Right atrium auricular region (tissue), 2 donors: ENCODE data around the gene BCAP31. TPM values are rescaled to one million over a fixed set of nuclear protein-coding genes. Genes with fewer than 3 reads are reported as not detected.

Source experiments
- DNase-seq: peaks from one replicate; pipeline ENCODE4 v3.0.0-alpha.2; 2019; ENCODE audit warnings: low spot score
- H3K27ac ChIP-seq, 2 donors: fragments of 200-600 bp; sonication (generic); 1 replicate in 1 of 2; 2 replicates in 1 of 2; pipeline ENCODE4 v1.5.1; 2016 to 2019
- H3K27me3 ChIP-seq, 2 donors: fragments of 200-600 bp; sonication (generic); one replicate each; pipeline versions ENCODE4 v1.5.1 to v1.6.0; 2017 to 2019
- H3K36me3 ChIP-seq: fragments of 200-600 bp; sonication (generic); one replicate; pipeline ENCODE4 v1.5.1; 2016
- H3K4me1 ChIP-seq, 2 donors: fragments of 200-600 bp; sonication (generic); one replicate each; pipeline versions ENCODE4 v1.5.1 to v1.6.0; 2017 to 2019
- H3K4me3 ChIP-seq, 2 donors: fragments of 200-600 bp; sonication (generic); 1 replicate in 1 of 2; 2 replicates in 1 of 2; pipeline ENCODE4 v1.5.1; 2017 to 2019; ENCODE audit warnings: mild to moderate bottlenecking in 1 of 2, moderate library complexity in 1 of 2
- H3K9me3 ChIP-seq, 2 donors: fragments of 200-600 bp; sonication (generic); one replicate each; pipeline ENCODE4 v1.5.1; 2019
- total RNA-seq, 2 donors: library from RNA; depleted of rRNA; stranded (reverse); fragments of >200 nt; gene quantifications; one replicate each; pipeline ENCODE4 v1.1.0, GENCODE V29; 2016
- TF ChIP-seq, protein P1 (sequence below), 2 donors: fragments of 200-600 bp; sonication (generic); IDR thresholded peaks; one replicate each; pipeline ENCODE4 v1.5.1; 2019; ENCODE audit warnings: antibody characterized with exemption in 2 of 2

Gene BCAP31
- total RNA-seq, 2 donors from 2014 or later, result 86.3 to 109 TPM

GRCh38 chrX:153689654-153690465 is 34.3 kb downstream of the BCAP31 start:
- Histone ChIP-seq H3K4me3 (peak overlapping the region; percentile 45 to 55), H3K27ac (peak overlapping the region; percentile 72 to 88), H3K9me3 (no peaks in the 10 kb centered on the region), H3K4me1 (peaks cover 0 to 6% of the 10 kb centered on the region in 2 donors), H3K27me3 (no peaks in the 10 kb centered on the region), H3K36me3 (peaks cover 10% of the 10 kb centered on the region)
- TF ChIP-seq, protein P1, sequence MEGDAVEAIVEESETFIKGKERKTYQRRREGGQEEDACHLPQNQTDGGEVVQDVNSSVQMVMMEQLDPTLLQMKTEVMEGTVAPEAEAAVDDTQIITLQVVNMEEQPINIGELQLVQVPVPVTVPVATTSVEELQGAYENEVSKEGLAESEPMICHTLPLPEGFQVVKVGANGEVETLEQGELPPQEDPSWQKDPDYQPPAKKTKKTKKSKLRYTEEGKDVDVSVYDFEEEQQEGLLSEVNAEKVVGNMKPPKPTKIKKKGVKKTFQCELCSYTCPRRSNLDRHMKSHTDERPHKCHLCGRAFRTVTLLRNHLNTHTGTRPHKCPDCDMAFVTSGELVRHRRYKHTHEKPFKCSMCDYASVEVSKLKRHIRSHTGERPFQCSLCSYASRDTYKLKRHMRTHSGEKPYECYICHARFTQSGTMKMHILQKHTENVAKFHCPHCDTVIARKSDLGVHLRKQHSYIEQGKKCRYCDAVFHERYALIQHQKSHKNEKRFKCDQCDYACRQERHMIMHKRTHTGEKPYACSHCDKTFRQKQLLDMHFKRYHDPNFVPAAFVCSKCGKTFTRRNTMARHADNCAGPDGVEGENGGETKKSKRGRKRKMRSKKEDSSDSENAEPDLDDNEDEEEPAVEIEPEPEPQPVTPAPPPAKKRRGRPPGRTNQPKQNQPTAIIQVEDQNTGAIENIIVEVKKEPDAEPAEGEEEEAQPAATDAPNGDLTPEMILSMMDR (IDR thresholded peaks at IDR 0.05), result no peak
- DNase-seq, result no peak

GRCh38 chrX:153688911-153689590 is 35.1 kb downstream of the BCAP31 start:
- H3K27ac ChIP-seq, result peak overlapping the region; percentile 72 to 88
- H3K4me3 ChIP-seq, result peak overlapping the region; percentile 45 to 55
- peaks cover 5% of the 10 kb centered on the region for H3K36me3 ChIP-seq
- DNase-seq, result no peak
- H3K4me1 ChIP-seq, result peaks cover 0 to 6% of the 10 kb centered on the region in 2 donors
- no peaks in the 10 kb centered on the region for H3K9me3 ChIP-seq
- TF ChIP-seq, protein P1 (IDR thresholded peaks at IDR 0.05), result no peak
- no peaks in the 10 kb centered on the region for H3K27me3 ChIP-seq

DNA sequence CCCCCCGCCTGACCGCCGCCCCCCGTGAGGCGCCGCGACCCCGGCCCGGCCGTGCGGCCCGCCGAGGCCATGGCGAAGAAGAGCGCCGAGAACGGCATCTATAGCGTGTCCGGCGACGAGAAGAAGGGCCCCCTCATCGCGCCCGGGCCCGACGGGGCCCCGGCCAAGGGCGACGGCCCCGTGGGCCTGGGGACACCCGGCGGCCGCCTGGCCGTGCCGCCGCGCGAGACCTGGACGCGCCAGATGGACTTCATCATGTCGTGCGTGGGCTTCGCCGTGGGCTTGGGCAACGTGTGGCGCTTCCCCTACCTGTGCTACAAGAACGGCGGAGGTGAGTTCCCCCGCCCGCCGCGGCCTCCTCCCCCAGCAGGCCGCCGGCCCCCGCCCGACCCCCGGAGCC is 35.7 kb downstream of the BCAP31 start:
- H3K36me3 ChIP-seq, result no peaks in the 10 kb centered on the region
- H3K27me3 ChIP-seq, result no peaks in the 10 kb centered on the region
- peak overlapping the region; percentile 45 to 55 for H3K4me3 ChIP-seq
- no peaks in the 10 kb centered on the region for H3K9me3 ChIP-seq
- peak overlapping the region; percentile 72 to 88 for H3K27ac ChIP-seq
- H3K4me1 ChIP-seq, result peaks cover 0 to 6% of the 10 kb centered on the region in 2 donors
- TF ChIP-seq, protein P1 (IDR thresholded peaks at IDR 0.05), result no peak
- no peak for DNase-seq

GRCh38 chrX:153688071-153688470 is 36.1 kb downstream of the BCAP31 start:
- TF ChIP-seq, protein P1 (IDR thresholded peaks at IDR 0.05), result no peak
- DNase-seq, result no peak
- no peak overlapping the region for H3K4me3 ChIP-seq

DNA sequence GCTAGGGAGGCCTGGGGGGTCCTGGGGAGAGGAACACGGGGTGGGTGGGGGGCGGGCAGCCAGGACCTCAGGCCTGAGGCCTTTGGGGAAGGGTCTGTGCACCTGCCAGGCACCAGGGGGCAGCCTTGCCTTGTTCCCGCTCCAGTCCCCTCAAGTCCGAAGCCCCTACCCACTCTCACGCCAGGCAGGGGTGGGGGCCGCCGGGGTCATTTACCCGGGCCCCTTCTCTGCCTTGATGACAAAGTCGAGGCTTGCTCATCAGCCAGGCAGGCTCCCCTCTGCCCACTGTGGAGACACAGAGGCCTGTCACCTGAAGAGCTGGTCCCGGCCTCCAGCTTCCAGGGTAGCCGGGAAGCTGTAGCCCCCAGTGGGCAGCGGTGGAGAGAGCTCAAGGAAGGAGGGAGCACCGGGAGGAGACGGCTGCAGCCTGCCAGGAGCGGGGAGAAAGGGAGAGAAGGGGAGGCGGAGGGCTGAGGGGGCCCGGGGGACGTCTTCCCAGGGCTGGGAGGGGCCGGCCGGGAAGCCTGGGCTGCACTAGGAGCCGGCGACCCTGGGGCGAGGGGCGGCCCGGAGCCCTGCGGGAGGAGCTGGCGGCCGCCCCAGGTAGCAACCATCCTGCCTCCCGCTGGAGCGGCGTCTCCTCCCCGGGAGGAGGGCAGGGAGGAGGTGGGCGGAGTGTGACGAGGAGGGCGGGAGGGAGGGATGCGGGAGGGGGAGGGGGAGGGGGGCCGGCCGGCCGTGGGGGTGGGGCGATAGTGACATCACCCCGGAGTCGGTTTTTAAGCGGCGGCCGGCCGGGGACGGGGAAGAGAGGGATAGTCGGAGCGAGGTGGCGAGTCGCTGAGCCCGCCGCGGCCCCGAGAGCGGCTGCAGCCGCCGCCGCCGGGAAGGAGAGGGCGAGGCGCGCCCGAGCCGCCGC is 36.8 kb downstream of the BCAP31 start, which contains the start of gene SLC6A8:
TSS of gene SLC6A8 (plus strand) at position 806 of the 919 bp plus-strand sequence. CDS start 649 bp downstream, outside the sequence.
- peak; percentile 68 for DNase-seq

More at GRCh38 chrX:153688071-153688470, 36.1 kb downstream of the BCAP31 start:
- H3K9me3 ChIP-seq, result no peaks in the 10 kb centered on the region
- H3K27me3 ChIP-seq, result no peaks in the 10 kb centered on the region
- H3K36me3 ChIP-seq, result no peaks in the 10 kb centered on the region
- H3K27ac ChIP-seq, result no peak overlapping the region
- peaks cover 0 to 6% of the 10 kb centered on the region in 2 donors for H3K4me1 ChIP-seq

More for the DNA sequence above, 36.8 kb downstream of the BCAP31 start, which contains the start of gene SLC6A8:
- H3K9me3 ChIP-seq, result no peaks in the 10 kb centered on the region
- H3K27ac ChIP-seq, result peak within 1 kb of the TSS; percentile 72 to 88
- no peaks in the 10 kb centered on the region for H3K27me3 ChIP-seq
- TF ChIP-seq, protein P1 (IDR thresholded peaks at IDR 0.05), result peak; percentile 20 to 58
- H3K36me3 ChIP-seq, result no peaks in the 10 kb centered on the region
- peaks cover 0 to 6% of the 10 kb centered on the region in 2 donors for H3K4me1 ChIP-seq
- H3K4me3 ChIP-seq, result peak within 1 kb of the TSS; percentile 45 to 55
